Smooth muscle cell (in vitro differentiated cells): Measurements from ENCODE around the gene SUN5. TPM values are rescaled to one million over a fixed set of nuclear protein-coding genes. Genes with fewer than 3 reads are reported as not detected.

Experiments used
- DNase-seq: peaks from one replicate; lab custom pipeline; 2025; ENCODE audit not compliant: unreplicated experiment; lab: John Stamatoyannopoulos, UW
- H2AFZ ChIP-seq: fragments of 200-600 bp; sonication (generic); 2 replicates; pipeline ENCODE4 v1.6.0; 2016; ENCODE audit warnings: antibody characterized with exemption, low read depth, mild to moderate bottlenecking
- H3F3A ChIP-seq: fragments of 200-600 bp; sonication (generic); 2 replicates; pipeline ENCODE4 v1.6.0; 2017; ENCODE audit warnings: antibody characterized with exemption, low read depth
- H3K27ac ChIP-seq: fragments of 200-600 bp; sonication (generic); 2 replicates; pipeline ENCODE4 v1.5.1; 2016; ENCODE audit warnings: low read depth, mild to moderate bottlenecking
- H3K27me3 ChIP-seq: fragments of 200-600 bp; sonication (generic); 2 replicates; pipeline ENCODE4 v1.6.1; 2016; ENCODE audit warnings: low read depth, mild to moderate bottlenecking
- H3K36me3 ChIP-seq: fragments of 200-600 bp; sonication (generic); 2 replicates; pipeline ENCODE4 v1.5.1; 2016; ENCODE audit warnings: low read depth
- H3K4me1 ChIP-seq: fragments of 200-600 bp; sonication (generic); 2 replicates; pipeline ENCODE4 v1.5.1; 2016; ENCODE audit warnings: low read depth
- H3K4me2 ChIP-seq: fragments of 200-600 bp; sonication (generic); 2 replicates; pipeline ENCODE4 v1.6.0; 2016; ENCODE audit warnings: mild to moderate bottlenecking
- H3K4me3 ChIP-seq: fragments of 200-600 bp; sonication (generic); 2 replicates; pipeline ENCODE4 v1.5.1; 2016; ENCODE audit warnings: mild to moderate bottlenecking
- H3K79me2 ChIP-seq: fragments of 200-600 bp; sonication (generic); 2 replicates; pipeline ENCODE4 v1.6.0; 2016; ENCODE audit warnings: low read depth, mild to moderate bottlenecking
- H3K9ac ChIP-seq: fragments of 200-600 bp; sonication (generic); 2 replicates; pipeline ENCODE4 v1.6.0; 2016; ENCODE audit warnings: low read depth
- H3K9me3 ChIP-seq: fragments of 200-600 bp; sonication (generic); replicated peaks from 2 replicates; pipeline ENCODE4 v1.5.1; 2016; ENCODE audit warnings: low read depth
- H4K20me1 ChIP-seq: fragments of 200-600 bp; sonication (generic); 2 replicates; pipeline ENCODE4 v1.6.0; 2016; ENCODE audit warnings: low read depth
- WGBS: methylation state at CpG from one replicate; pipeline ENCODE4 v1.1.7; 2016; ENCODE audit warnings: low lambda C conversion rate; 5-methylcytosine and 5-hydroxymethylcytosine counted together
- polyA plus RNA-seq: library from polyadenylated mRNA; unstranded; fragments of >200 nt; fragmentation: Nextera tagmentation; extraction: Ambion mirVana; gene quantifications from 2 replicates; pipeline ENCODE4 v1.2.1, GENCODE V29; 2016
- total RNA-seq: library from RNA; depleted of rRNA; stranded (reverse); fragments of >200 nt; gene quantifications from 2 replicates; pipeline ENCODE4 v1.2.3, GENCODE V29; 2014
- TF ChIP-seq, protein P1 (sequence below): fragments of 200-600 bp; sonication (generic); IDR thresholded peaks from 2 replicates; pipeline ENCODE4 v1.5.1; 2017; ENCODE audit warnings: borderline replicate concordance, mild to moderate bottlenecking, antibody characterized with exemption; ENCODE audit not compliant: insufficient read depth, poor library complexity, severe bottlenecking

SUN5 gene
- total and polyA plus RNA-seq, 2 experiments from 2014 or later, result not detected

DNA sequence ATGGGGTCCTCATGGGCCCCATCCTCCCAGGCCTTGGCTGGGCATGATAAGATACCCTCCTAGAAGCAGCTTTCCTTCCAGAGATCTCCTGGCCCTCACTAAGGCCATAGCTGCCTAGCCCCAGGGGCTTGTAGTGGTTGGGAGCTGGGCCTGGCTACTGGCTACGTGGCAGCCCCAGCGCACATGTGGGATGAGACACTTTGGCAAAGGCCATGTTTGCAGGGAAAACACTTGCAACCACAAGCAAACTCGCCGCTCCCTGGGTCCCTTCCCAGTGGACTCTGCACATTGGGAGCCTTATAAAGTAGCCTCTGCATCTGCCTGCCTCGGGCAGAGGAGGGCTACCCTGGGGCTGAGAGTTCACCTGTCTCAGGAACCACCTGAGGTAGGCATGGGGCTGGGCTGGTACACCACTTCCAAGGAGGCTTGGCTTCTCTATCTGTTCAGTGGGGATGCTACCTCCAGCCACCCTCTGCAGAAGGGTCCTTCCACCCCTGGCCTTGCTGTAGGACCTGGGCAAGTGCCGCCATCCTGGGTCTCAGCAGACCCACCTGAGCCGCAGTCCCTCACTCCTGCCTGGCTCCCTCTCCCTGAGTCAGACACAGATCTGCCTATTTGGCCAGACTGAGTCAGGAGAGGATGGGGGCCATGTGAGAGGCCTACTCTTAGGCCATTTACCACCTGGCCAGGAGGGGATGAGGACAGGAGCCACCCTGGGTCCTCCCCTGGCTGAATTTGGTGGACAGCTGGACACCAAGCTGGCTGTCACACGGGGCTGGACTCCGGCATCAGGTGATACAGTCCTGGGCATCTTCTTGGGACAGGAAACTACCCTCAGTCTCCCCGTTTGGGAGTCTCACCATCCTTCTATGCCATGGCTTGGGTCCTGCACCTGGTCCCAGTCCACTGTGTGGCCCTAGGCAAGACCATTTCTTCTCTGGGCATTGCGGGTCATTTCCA, 3.4 kb upstream of the SUN5 start, which contains the start of gene BPIFB2:
BPIFB2 (plus strand) TSS at position 329 of the 960 bp plus-strand sequence. CDS start 871 bp downstream, outside the sequence.
- TF ChIP-seq, protein P1, sequence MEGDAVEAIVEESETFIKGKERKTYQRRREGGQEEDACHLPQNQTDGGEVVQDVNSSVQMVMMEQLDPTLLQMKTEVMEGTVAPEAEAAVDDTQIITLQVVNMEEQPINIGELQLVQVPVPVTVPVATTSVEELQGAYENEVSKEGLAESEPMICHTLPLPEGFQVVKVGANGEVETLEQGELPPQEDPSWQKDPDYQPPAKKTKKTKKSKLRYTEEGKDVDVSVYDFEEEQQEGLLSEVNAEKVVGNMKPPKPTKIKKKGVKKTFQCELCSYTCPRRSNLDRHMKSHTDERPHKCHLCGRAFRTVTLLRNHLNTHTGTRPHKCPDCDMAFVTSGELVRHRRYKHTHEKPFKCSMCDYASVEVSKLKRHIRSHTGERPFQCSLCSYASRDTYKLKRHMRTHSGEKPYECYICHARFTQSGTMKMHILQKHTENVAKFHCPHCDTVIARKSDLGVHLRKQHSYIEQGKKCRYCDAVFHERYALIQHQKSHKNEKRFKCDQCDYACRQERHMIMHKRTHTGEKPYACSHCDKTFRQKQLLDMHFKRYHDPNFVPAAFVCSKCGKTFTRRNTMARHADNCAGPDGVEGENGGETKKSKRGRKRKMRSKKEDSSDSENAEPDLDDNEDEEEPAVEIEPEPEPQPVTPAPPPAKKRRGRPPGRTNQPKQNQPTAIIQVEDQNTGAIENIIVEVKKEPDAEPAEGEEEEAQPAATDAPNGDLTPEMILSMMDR, result no peak
- Histone ChIP-seq H3K27me3 (peaks cover 12% of the 10 kb centered on the region), H3K4me3 (no peak within 1 kb of the TSS), H2AFZ (no peak within 1 kb of the TSS), H3F3A (no peaks in the 10 kb centered on the region), H3K9me3 (no peaks in the 10 kb centered on the region), H3K27ac (no peak within 1 kb of the TSS), H3K36me3 (no peaks in the 10 kb centered on the region), H3K9ac (no peak within 1 kb of the TSS), H3K79me2 (no peaks in the 10 kb centered on the region), H3K4me1 (no peaks in the 10 kb centered on the region), H4K20me1 (no peaks in the 10 kb centered on the region), H3K4me2 (no peak within 1 kb of the TSS)
- WGBS, result 87% methylated on average over 11 of the region's 11 CpGs
- DNase-seq, result no peak

DNA sequence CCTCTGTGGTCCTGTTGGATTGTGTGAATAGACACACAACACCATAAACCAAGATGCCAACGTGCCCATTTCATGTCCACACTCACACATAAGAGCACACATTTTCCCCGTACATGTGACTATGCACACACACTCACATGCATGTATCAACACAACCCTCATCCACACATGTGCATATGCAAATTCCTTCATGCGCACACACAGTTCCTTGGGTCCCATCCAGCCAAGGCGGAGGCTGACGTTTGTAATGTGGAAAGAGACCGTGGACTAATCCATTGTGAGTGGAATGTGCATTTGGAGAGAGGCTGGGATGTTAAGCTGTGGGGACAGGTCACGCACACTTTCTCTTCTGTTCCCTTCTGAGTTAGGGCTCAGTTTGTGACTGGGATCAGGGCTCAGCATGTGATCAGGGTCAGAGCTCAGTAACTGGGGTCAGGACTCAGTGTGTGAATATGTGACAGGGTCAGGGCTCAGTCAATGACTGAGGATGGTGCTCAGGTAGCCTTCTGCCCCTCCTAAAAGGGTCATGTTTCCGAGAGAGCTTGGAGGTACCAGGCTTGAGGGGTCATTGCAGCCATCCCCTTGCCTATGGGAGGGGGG, 2.6 kb upstream of the SUN5 start:
- WGBS, result 93% methylated on average over 8 of the region's 8 CpGs
- H4K20me1 ChIP-seq, result no peaks in the 10 kb centered on the region
- TF ChIP-seq, protein P1, result no peak
- no peaks in the 10 kb centered on the region for H3K36me3 ChIP-seq
- no peaks in the 10 kb centered on the region for H3K9me3 ChIP-seq
- H3K4me2 ChIP-seq, result no peak overlapping the region
- H3F3A ChIP-seq, result no peaks in the 10 kb centered on the region
- H2AFZ ChIP-seq, result no peak overlapping the region
- no peak overlapping the region for H3K4me3 ChIP-seq
- H3K27me3 ChIP-seq, result peaks cover 6% of the 10 kb centered on the region
- no peaks in the 10 kb centered on the region for H3K4me1 ChIP-seq
- no peak overlapping the region for H3K9ac ChIP-seq
- no peaks in the 10 kb centered on the region for H3K79me2 ChIP-seq
- H3K27ac ChIP-seq, result no peak overlapping the region
- DNase-seq, result no peak

DNA sequence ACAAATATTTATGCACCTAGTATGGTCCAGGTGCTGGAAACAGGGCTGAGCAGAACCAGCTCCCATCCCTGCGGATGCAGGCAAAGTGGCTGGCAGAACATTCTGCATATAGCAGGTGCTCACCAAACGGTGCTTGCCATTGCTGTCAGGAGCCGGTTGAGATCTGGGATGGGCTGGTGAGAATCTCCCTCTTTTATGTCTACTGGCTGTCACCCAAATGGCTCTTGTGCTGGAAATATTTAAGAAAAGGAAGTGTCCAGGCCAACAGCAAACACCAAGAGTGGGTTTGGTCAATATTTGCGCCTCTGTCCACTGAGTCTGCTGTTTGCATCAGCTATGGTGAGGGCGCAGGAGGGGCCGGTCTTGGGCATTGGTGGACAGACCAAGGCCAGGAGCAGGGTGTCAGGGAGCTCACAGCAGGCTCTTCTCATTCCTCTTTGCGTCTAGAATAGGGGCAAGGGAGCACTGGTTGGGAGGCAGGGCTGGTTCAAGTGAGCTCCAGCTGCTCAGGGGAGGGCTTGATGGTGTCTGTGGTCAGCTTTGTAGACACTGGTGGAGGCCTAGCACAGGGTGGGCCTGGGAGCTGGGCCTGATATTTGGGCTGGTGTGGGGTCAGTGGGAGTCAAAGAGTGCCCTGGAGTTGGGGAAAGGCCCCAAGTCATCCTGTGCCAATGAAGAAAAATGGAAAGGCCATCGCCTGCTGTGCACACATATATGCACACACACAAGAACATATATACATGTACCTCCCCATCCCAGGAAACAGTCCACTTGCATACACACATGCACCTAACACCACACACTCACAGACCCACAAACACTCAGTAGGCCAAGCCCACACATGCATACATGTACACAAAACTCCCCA, 1.9 kb upstream of the SUN5 start:
- H3K79me2 ChIP-seq, result no peaks in the 10 kb centered on the region
- no peaks in the 10 kb centered on the region for H4K20me1 ChIP-seq
- no peaks in the 10 kb centered on the region for H3K27me3 ChIP-seq
- no peaks in the 10 kb centered on the region for H3F3A ChIP-seq
- 89% methylated on average over 8 of the region's 8 CpGs for WGBS
- H3K9ac ChIP-seq, result no peak overlapping the region
- no peak overlapping the region for H3K4me3 ChIP-seq
- DNase-seq, result no peak
- no peaks in the 10 kb centered on the region for H3K9me3 ChIP-seq
- no peaks in the 10 kb centered on the region for H3K4me1 ChIP-seq
- H3K36me3 ChIP-seq, result no peaks in the 10 kb centered on the region
- no peak overlapping the region for H2AFZ ChIP-seq
- TF ChIP-seq, protein P1, result no peak
- H3K27ac ChIP-seq, result no peak overlapping the region
- H3K4me2 ChIP-seq, result no peak overlapping the region
